Stimulated activated CD8-positive, alpha-beta memory T cell treated with anti-CD3 and anti-CD28 coated beads, Interleukin-15, amount 100 ng/mL, for 1 hour (primary cell): ENCODE data around the gene MARK3.

ENCODE experiments used
- DNase-seq: peaks from one replicate; pipeline ENCODE4 v3.0.0-alpha.2; 2020; ENCODE audit warnings: low read depth

MARK3 gene

GRCh38 chr14:103549361-103550311, 164.4 kb downstream of the MARK3 start:
- DNase-seq: no peak

- no peak for DNase-seq
These were observed 165.5 kb downstream of the MARK3 start for GRCh38 chr14:103550451-103551337.

GRCh38 chr14:103551338-103551762, 166.1 kb downstream of the MARK3 start:
- no peak for DNase-seq

- DNase-seq: no peak
These were observed 167.0 kb downstream of the MARK3 start for GRCh38 chr14:103552011-103552845.

GRCh38 chr14:103552846-103553210, 167.6 kb downstream of the MARK3 start:
- DNase-seq: no peak
